ENCODE results near the gene ITPK1.

Gene ITPK1

GRCh38 chr14:93036652-93037345 is 78.9 kb downstream of the ITPK1 start:
- FAIRE-seq (no peak), DNase-seq (ENCODE audit: insufficient read length, low spot score) (no peak)
- no peak for TF ChIP-seq CTCF (IDR thresholded peaks at IDR 0.05; ENCODE audit: insufficient read depth, missing control alignments)

- FAIRE-seq (no peak), DNase-seq (ENCODE audit: insufficient read length, low spot score) (no peak)
- no peak for TF ChIP-seq CTCF (IDR thresholded peaks at IDR 0.05; ENCODE audit: insufficient read depth, missing control alignments)
These were observed 79.6 kb downstream of the ITPK1 start for GRCh38 chr14:93035917-93036651.

GRCh38 chr14:93035585-93035916 is 80.2 kb downstream of the ITPK1 start:
- FAIRE-seq: no peak
- DNase-seq (ENCODE audit: insufficient read length, low spot score): no peak
- no peak for TF ChIP-seq CTCF (IDR thresholded peaks at IDR 0.05; ENCODE audit: insufficient read depth, missing control alignments)

- no peak for TF ChIP-seq CTCF (IDR thresholded peaks at IDR 0.05; ENCODE audit: insufficient read depth, missing control alignments)
- DNase-seq (ENCODE audit: insufficient read length, low spot score) (no peak), FAIRE-seq (no peak)
These were observed 81.1 kb downstream of the ITPK1 start for GRCh38 chr14:93034671-93034994.

GRCh38 chr14:93033983-93034670 is 81.6 kb downstream of the ITPK1 start:
- DNase-seq (ENCODE audit: insufficient read length, low spot score) (no peak), FAIRE-seq (no peak)
- peak; percentile 50 for TF ChIP-seq CTCF (IDR thresholded peaks at IDR 0.05; ENCODE audit: insufficient read depth, missing control alignments)

- TF ChIP-seq CTCF (IDR thresholded peaks at IDR 0.05; ENCODE audit: insufficient read depth, missing control alignments): no peak
- no peak for FAIRE-seq
- DNase-seq (ENCODE audit: insufficient read length, low spot score): no peak
These were observed 82.4 kb downstream of the ITPK1 start for GRCh38 chr14:93033084-93033982.

Measured in D721Med (cell line).